Uterus (tissue), 4 donors: ENCODE data around the gene TUBB6. TPM values are rescaled to one million over a fixed set of nuclear protein-coding genes. Genes with fewer than 3 reads are reported as not detected.
A peak's percentile ranks its signal among the peaks of the same experiment; 100 is the strongest.

Experiments
- DNase-seq, 2 donors: peaks; one replicate each; pipeline ENCODE4 v3.0.0-alpha.2; 2019 to 2020
- H3K27ac ChIP-seq, 2 donors: fragments of 200-600 bp; sonication (generic); 1 replicate in 1 of 2; 2 replicates in 1 of 2; pipeline ENCODE4 v1.5.1; 2016 to 2018
- H3K27me3 ChIP-seq, 2 donors: fragments of 200-600 bp; sonication (generic); one replicate each; pipeline ENCODE4 v1.5.1; 2018 to 2019; ENCODE audit warnings: control low read depth in 1 of 2
- H3K36me3 ChIP-seq, 2 donors: fragments of 200-600 bp; sonication (generic); one replicate each; pipeline ENCODE4 v1.5.1; 2019; ENCODE audit warnings: control low read depth in 1 of 2
- H3K4me1 ChIP-seq, 2 donors: fragments of 200-600 bp; sonication (generic); one replicate each; pipeline ENCODE4 v1.5.1; 2018 to 2019; ENCODE audit warnings: control low read depth in 1 of 2
- H3K4me3 ChIP-seq, 2 donors: fragments of 200-600 bp; sonication (generic); 1 replicate in 1 of 2; 2 replicates in 1 of 2; pipeline ENCODE4 v1.5.1; 2018 to 2019; ENCODE audit warnings: mild to moderate bottlenecking in 1 of 2
- H3K9me3 ChIP-seq, 2 donors: fragments of 200-600 bp; sonication (generic); one replicate each; pipeline ENCODE4 v1.5.1; 2019; ENCODE audit warnings: control low read depth in 1 of 2
- CTCF ChIP-seq, 4 experiments: fragments of 200-600 bp in 2 of 4; fragments of 450-650 bp in 2 of 4; sonication (generic) in 2 of 4; IDR thresholded peaks; one replicate each; pipeline ENCODE4 v1.5.1; 2016 to 2019; ENCODE audit warnings: antibody characterized with exemption in 4 of 4, mild to moderate bottlenecking in 2 of 4, moderate library complexity in 1 of 4
- POLR2A ChIP-seq, 2 donors: fragments of 450-650 bp; IDR thresholded peaks; one replicate each; pipeline ENCODE4 v1.6.1; 2016; ENCODE audit warnings: antibody characterized with exemption in 2 of 2, mild to moderate bottlenecking in 1 of 2, moderate library complexity in 1 of 2
- intact Hi-C: fragments of 100-400 bp; cut with DNase I; formaldehyde crosslinking; loops from one replicate; pipeline ENCODE4 v1.15.1; 2023; ENCODE audit warnings: low total_unique reads
- total RNA-seq, 4 donors: library from RNA; depleted of rRNA in 3 of 4; stranded (reverse); fragments of >200 nt in 3 of 4; gene quantifications; one replicate each; pipeline versions ENCODE4 v1.1.0 to v1.2.4, GENCODE V29; 2014 to 2023
- donor health status: DM: yes; HTN: yes; CAD: no.

TUBB6 gene
- total RNA-seq, 4 donors from 2014 or later = 222 to 456 (median 280) TPM

- peak; percentile 88 to 90 for DNase-seq
- TF ChIP-seq CTCF (IDR thresholded peaks at IDR 0.05) (no peak), POLR2A (IDR thresholded peaks at IDR 0.05) (peak; percentile 46 to 66)
- H3K27me3 ChIP-seq = no peaks in the 10 kb centered on the region
- peaks cover 0 to 14% of the 10 kb centered on the region in 2 donors for H3K9me3 ChIP-seq
- H3K4me3 ChIP-seq = peak overlapping the region; percentile 67 to 73
- intact Hi-C loops = loop anchor here (5.0 kb wide), 1 partner anchor 36 kb away; no protein-coding TSS in a partner anchor
- H3K4me1 ChIP-seq = peaks cover 0 to 14% of the 10 kb centered on the region in 2 donors
- peak overlapping the region; percentile 97 to 99 for H3K27ac ChIP-seq
- H3K36me3 ChIP-seq = no peaks in the 10 kb centered on the region
Observed at GRCh38 chr18:12308386-12309100, 502 bp downstream of the TUBB6 start.

- intact Hi-C loops = loop anchor here (5.0 kb wide), 1 partner anchor 37 kb away; no protein-coding TSS in a partner anchor
- H3K36me3 ChIP-seq = no peaks in the 10 kb centered on the region
- peaks cover 0 to 14% of the 10 kb centered on the region in 2 donors for H3K4me1 ChIP-seq
Observed at GRCh38 chr18:12309683-12310198, 1.7 kb downstream of the TUBB6 start.

GRCh38 chr18:12310762-12311161, 2.7 kb downstream of the TUBB6 start:
- H3K36me3 ChIP-seq = no peaks in the 10 kb centered on the region
- H3K4me3 ChIP-seq = no peak overlapping the region
- H3K27me3 ChIP-seq = no peaks in the 10 kb centered on the region
- H3K9me3 ChIP-seq = peaks cover 0 to 14% of the 10 kb centered on the region in 2 donors
- H3K4me1 ChIP-seq = peaks cover 0 to 15% of the 10 kb centered on the region in 2 donors
- peak overlapping the region in 1 of 2 donors; percentile 20 for H3K27ac ChIP-seq
- intact Hi-C loops = no loop called here
- DNase-seq = no peak
- TF ChIP-seq CTCF (IDR thresholded peaks at IDR 0.05) = no peak

More at GRCh38 chr18:12309683-12310198, 1.7 kb downstream of the TUBB6 start:
- H3K27me3 ChIP-seq = no peaks in the 10 kb centered on the region
- DNase-seq = no peak
- TF ChIP-seq CTCF (IDR thresholded peaks at IDR 0.05) (no peak), POLR2A (IDR thresholded peaks at IDR 0.05) (no peak)
- peaks cover 0 to 14% of the 10 kb centered on the region in 2 donors for H3K9me3 ChIP-seq
- H3K4me3 ChIP-seq = peak overlapping the region; percentile 67 to 73
- peak overlapping the region; percentile 97 to 99 for H3K27ac ChIP-seq

DNA sequence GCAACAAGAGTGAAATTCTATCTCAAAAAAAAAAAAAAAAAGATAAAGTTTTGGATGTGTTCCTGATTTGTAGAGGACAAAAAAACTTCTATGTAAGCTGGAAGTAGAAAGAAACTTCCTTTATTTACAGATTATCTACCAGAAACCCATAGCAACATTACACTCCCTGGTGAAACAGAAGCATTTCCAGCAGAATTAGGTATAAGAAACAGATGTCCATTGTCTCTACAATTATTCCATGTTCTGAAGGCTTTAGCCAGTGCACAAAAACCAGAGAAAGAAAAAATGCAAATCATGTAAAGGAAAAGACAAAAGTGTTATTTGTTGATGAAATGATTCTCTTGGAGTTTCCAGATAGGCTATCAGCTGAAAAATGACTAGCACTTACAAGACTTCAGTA, 4.9 kb downstream of the TUBB6 start:
- DNase-seq = no peak
- Histone ChIP-seq H3K4me3 (no peak overlapping the region), H3K4me1 (peaks cover 0 to 20% of the 10 kb centered on the region in 2 donors), H3K36me3 (no peaks in the 10 kb centered on the region), H3K9me3 (peaks cover 0 to 14% of the 10 kb centered on the region in 2 donors), H3K27me3 (no peaks in the 10 kb centered on the region), H3K27ac (no peak overlapping the region)
- TF ChIP-seq CTCF (IDR thresholded peaks at IDR 0.05) (no peak), POLR2A (IDR thresholded peaks at IDR 0.05) (no peak)
- intact Hi-C loops = no loop called here
